ENCODE data around the gene VMP1. TPM values are rescaled to one million over a fixed set of nuclear protein-coding genes. Genes with fewer than 3 reads are reported as not detected.

Gene VMP1
- total and polyA plus RNA-seq, 4 donors = 46.4 to 118 (median 71.6) TPM

DNA sequence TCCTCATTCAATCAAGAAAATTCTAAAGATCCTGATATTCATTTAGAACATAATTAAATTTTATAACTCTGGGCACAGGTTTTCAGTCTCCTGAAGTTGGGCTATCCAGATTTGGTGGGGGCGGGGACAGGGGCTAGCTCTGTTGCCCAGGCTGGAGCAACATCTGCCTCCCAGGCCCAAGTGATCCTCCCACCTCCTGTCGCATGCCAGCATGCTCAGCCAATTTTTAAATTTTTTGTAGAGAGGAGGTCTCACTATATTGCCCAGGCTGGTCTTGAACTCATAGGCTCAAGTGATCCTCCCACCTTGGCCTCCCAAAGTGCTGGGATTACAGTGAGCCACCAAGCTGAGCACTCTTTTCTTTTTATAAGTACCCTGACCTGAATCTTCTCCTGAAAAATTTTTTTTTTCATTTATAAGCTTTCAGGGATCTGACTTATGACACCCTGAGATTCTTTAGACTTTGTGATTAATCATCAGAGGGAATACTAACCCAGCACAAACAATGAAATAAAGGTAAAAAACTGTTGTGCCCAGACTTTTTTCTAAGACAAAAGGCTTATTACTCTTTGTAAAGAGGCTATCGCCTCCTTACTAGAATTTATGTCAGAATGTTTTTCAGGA, 122.7 kb downstream of the VMP1 start:
- no peaks in the 10 kb centered on the region for H3K36me3 ChIP-seq (ENCODE audit: control insufficient read depth in 4 of 4, insufficient read depth in 3 of 4, low read depth in 1 of 4, low read length in 3 of 4)
- H3K9ac ChIP-seq (ENCODE audit: low read depth in 1 of 2, low read length in 2 of 2) = peak overlapping the region in 1 of 2 donors; percentile 63
- 87% methylated on average over 3 of the region's 3 CpGs for WGBS
- DNase-seq (ENCODE audit: low spot score) = no peak
- no peak for TF ChIP-seq RAD21 (IDR thresholded peaks at IDR 0.05)
- no peak for TF ChIP-seq FOXA1 (IDR thresholded peaks at IDR 0.05)
- no peak for TF ChIP-seq EGR1 (IDR thresholded peaks at IDR 0.05; ENCODE audit: low read depth in 2 of 2)
- TF ChIP-seq, protein P1, sequence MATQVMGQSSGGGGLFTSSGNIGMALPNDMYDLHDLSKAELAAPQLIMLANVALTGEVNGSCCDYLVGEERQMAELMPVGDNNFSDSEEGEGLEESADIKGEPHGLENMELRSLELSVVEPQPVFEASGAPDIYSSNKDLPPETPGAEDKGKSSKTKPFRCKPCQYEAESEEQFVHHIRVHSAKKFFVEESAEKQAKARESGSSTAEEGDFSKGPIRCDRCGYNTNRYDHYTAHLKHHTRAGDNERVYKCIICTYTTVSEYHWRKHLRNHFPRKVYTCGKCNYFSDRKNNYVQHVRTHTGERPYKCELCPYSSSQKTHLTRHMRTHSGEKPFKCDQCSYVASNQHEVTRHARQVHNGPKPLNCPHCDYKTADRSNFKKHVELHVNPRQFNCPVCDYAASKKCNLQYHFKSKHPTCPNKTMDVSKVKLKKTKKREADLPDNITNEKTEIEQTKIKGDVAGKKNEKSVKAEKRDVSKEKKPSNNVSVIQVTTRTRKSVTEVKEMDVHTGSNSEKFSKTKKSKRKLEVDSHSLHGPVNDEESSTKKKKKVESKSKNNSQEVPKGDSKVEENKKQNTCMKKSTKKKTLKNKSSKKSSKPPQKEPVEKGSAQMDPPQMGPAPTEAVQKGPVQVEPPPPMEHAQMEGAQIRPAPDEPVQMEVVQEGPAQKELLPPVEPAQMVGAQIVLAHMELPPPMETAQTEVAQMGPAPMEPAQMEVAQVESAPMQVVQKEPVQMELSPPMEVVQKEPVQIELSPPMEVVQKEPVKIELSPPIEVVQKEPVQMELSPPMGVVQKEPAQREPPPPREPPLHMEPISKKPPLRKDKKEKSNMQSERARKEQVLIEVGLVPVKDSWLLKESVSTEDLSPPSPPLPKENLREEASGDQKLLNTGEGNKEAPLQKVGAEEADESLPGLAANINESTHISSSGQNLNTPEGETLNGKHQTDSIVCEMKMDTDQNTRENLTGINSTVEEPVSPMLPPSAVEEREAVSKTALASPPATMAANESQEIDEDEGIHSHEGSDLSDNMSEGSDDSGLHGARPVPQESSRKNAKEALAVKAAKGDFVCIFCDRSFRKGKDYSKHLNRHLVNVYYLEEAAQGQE (IDR thresholded peaks at IDR 0.05) = no peak
- no peak for TF ChIP-seq GABPA (IDR thresholded peaks at IDR 0.05 in 1 of 2, conservative IDR thresholded peaks at IDR 0.05 in 1 of 2)
- TF ChIP-seq, protein P2, sequence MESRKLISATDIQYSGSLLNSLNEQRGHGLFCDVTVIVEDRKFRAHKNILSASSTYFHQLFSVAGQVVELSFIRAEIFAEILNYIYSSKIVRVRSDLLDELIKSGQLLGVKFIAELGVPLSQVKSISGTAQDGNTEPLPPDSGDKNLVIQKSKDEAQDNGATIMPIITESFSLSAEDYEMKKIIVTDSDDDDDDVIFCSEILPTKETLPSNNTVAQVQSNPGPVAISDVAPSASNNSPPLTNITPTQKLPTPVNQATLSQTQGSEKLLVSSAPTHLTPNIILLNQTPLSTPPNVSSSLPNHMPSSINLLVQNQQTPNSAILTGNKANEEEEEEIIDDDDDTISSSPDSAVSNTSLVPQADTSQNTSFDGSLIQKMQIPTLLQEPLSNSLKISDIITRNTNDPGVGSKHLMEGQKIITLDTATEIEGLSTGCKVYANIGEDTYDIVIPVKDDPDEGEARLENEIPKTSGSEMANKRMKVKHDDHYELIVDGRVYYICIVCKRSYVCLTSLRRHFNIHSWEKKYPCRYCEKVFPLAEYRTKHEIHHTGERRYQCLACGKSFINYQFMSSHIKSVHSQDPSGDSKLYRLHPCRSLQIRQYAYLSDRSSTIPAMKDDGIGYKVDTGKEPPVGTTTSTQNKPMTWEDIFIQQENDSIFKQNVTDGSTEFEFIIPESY (IDR thresholded peaks at IDR 0.05) = no peak
- TF ChIP-seq HNF4G (IDR thresholded peaks at IDR 0.05) = no peak
- no peak for TF ChIP-seq YY1 (IDR thresholded peaks at IDR 0.05)
- no peak for TF ChIP-seq TAF1 (conservative IDR thresholded peaks at IDR 0.05)
- no peak for TF ChIP-seq SP1 (IDR thresholded peaks at IDR 0.05)
- TF ChIP-seq, protein P3, sequence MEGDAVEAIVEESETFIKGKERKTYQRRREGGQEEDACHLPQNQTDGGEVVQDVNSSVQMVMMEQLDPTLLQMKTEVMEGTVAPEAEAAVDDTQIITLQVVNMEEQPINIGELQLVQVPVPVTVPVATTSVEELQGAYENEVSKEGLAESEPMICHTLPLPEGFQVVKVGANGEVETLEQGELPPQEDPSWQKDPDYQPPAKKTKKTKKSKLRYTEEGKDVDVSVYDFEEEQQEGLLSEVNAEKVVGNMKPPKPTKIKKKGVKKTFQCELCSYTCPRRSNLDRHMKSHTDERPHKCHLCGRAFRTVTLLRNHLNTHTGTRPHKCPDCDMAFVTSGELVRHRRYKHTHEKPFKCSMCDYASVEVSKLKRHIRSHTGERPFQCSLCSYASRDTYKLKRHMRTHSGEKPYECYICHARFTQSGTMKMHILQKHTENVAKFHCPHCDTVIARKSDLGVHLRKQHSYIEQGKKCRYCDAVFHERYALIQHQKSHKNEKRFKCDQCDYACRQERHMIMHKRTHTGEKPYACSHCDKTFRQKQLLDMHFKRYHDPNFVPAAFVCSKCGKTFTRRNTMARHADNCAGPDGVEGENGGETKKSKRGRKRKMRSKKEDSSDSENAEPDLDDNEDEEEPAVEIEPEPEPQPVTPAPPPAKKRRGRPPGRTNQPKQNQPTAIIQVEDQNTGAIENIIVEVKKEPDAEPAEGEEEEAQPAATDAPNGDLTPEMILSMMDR (IDR thresholded peaks at IDR 0.05; ENCODE audit: low read depth, low read length, missing input control) = no peak
- no peak for TF ChIP-seq FOXA2 (IDR thresholded peaks at IDR 0.05)
- TF ChIP-seq, protein P4, sequence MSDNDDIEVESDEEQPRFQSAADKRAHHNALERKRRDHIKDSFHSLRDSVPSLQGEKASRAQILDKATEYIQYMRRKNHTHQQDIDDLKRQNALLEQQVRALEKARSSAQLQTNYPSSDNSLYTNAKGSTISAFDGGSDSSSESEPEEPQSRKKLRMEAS (IDR thresholded peaks at IDR 0.05) = no peak
- no peak for TF ChIP-seq NR2F2 (IDR thresholded peaks at IDR 0.05)
- no peak for TF ChIP-seq RXRA (IDR thresholded peaks at IDR 0.05)
- peaks cover 0 to 12% (median 11%) of the 10 kb centered on the region in 4 donors for H3K4me1 ChIP-seq (ENCODE audit: control insufficient read depth in 4 of 4, insufficient read depth in 4 of 4, low read length in 3 of 4)
- H3K9me3 ChIP-seq (ENCODE audit: control insufficient read depth in 4 of 4, low read length in 3 of 4) = no peaks in the 10 kb centered on the region
- H3K27ac ChIP-seq (ENCODE audit: low read depth in 1 of 2, low read length in 2 of 2) = peak overlapping the region; percentile 70 to 82
- H3K4me3 ChIP-seq (ENCODE audit: low read depth in 1 of 3, low read length in 3 of 3) = no peak overlapping the region
- no peaks in the 10 kb centered on the region for H3K27me3 ChIP-seq (ENCODE audit: control insufficient read depth in 4 of 4, insufficient read depth in 4 of 4, low read length in 3 of 4)

Measured in liver (tissue), 9 donors.